Suprapubic skin (tissue), 4 donors: Measurements from ENCODE around the gene GLIS1. TPM values are rescaled to one million over a fixed set of nuclear protein-coding genes. Genes with fewer than 3 reads are reported as not detected.

Source experiments
- DNase-seq, 2 donors: peaks; one replicate each; pipeline ENCODE4 v3.0.0-alpha.2; 2019; ENCODE audit warnings: low spot score in 2 of 2
- H3K27ac ChIP-seq: fragments of 200-600 bp; sonication (generic); one replicate; pipeline ENCODE4 v1.5.1; 2019
- H3K27me3 ChIP-seq: fragments of 200-600 bp; sonication (generic); one replicate; pipeline ENCODE4 v1.5.1; 2019
- H3K36me3 ChIP-seq: fragments of 200-600 bp; sonication (generic); one replicate; pipeline ENCODE4 v1.5.1; 2019
- H3K4me1 ChIP-seq: fragments of 200-600 bp; sonication (generic); one replicate; pipeline ENCODE4 v1.5.1; 2019
- H3K4me3 ChIP-seq: fragments of 200-600 bp; sonication (generic); one replicate; pipeline ENCODE4 v1.5.1; 2019; ENCODE audit warnings: mild to moderate bottlenecking
- H3K9me3 ChIP-seq: fragments of 200-600 bp; sonication (generic); one replicate; pipeline ENCODE4 v1.5.1; 2019
- CTCF ChIP-seq, 2 donors: fragments of 200-600 bp in 1 of 2; fragments of 450-650 bp in 1 of 2; sonication (generic) in 1 of 2; IDR thresholded peaks; one replicate each; pipeline ENCODE4 v1.5.1; 2016 to 2019; ENCODE audit warnings: antibody characterized with exemption in 2 of 2, mild to moderate bottlenecking in 1 of 2, moderate library complexity in 1 of 2
- EP300 ChIP-seq: sonication (generic); formaldehyde crosslinking; IDR thresholded peaks from one replicate; pipeline ENCODE4 v1.6.1; 2017; ENCODE audit warnings: antibody characterized with exemption
- POLR2A ChIP-seq, 2 donors: fragments of 450-650 bp; IDR thresholded peaks; one replicate each; pipeline ENCODE4 v1.6.1; 2017; ENCODE audit warnings: antibody characterized with exemption in 2 of 2, mild to moderate bottlenecking in 2 of 2, moderate library complexity in 2 of 2
- POLR2AphosphoS5 ChIP-seq, 3 donors: sonication (generic); formaldehyde crosslinking; IDR thresholded peaks; one replicate each; pipeline ENCODE4 v1.6.1; 2017; ENCODE audit warnings: antibody characterized with exemption in 3 of 3
- WGBS: methylation state at CpG from one replicate; pipeline ENCODE4 v1.1.5; 2018; 5-methylcytosine and 5-hydroxymethylcytosine counted together
- total RNA-seq, 4 donors: library from RNA; depleted of rRNA; stranded (reverse); fragments of >200 nt; gene quantifications; one replicate each; pipeline ENCODE4 v1.1.0, GENCODE V29; 2016

GLIS1 gene
- total RNA-seq, 4 donors from 2014 or later: 0.34 to 1.5 (median 0.59) TPM

GRCh38 chr1:53655931-53656746, 82.8 kb downstream of the GLIS1 start:
- no peak overlapping the region for H3K4me3 ChIP-seq
- no peak for TF ChIP-seq EP300
- TF ChIP-seq CTCF (IDR thresholded peaks at IDR 0.05): no peak
- TF ChIP-seq POLR2A (IDR thresholded peaks at IDR 0.05): no peak
- TF ChIP-seq POLR2AphosphoS5 (IDR thresholded peaks at IDR 0.05): no peak
- H3K4me1 ChIP-seq: peaks cover 10% of the 10 kb centered on the region
- H3K27me3 ChIP-seq: no peaks in the 10 kb centered on the region
- H3K36me3 ChIP-seq: no peaks in the 10 kb centered on the region
- H3K27ac ChIP-seq: no peak overlapping the region
- no peaks in the 10 kb centered on the region for H3K9me3 ChIP-seq
- peak; percentile 41 to 44 for DNase-seq
- 37% methylated on average over 9 of the region's 10 CpGs for WGBS

- no peaks in the 10 kb centered on the region for H3K9me3 ChIP-seq
- TF ChIP-seq EP300 (no peak), POLR2AphosphoS5 (IDR thresholded peaks at IDR 0.05) (no peak)
- H3K4me1 ChIP-seq: peaks cover 10% of the 10 kb centered on the region
- H3K36me3 ChIP-seq: no peaks in the 10 kb centered on the region
- WGBS: 90% methylated on average over 27 of the region's 27 CpGs
- no peak overlapping the region for H3K27ac ChIP-seq
- DNase-seq: peak; percentile 38 to 55
- no peak overlapping the region for H3K4me3 ChIP-seq
- no peaks in the 10 kb centered on the region for H3K27me3 ChIP-seq
These were observed 84.5 kb downstream of the GLIS1 start for GRCh38 chr1:53654216-53655210.

- Histone ChIP-seq H3K4me1 (peaks cover 10% of the 10 kb centered on the region), H3K36me3 (no peaks in the 10 kb centered on the region), H3K27me3 (no peaks in the 10 kb centered on the region), H3K27ac (no peak overlapping the region), H3K9me3 (no peaks in the 10 kb centered on the region), H3K4me3 (no peak overlapping the region)
- TF ChIP-seq POLR2A (IDR thresholded peaks at IDR 0.05): no peak
- no peak for TF ChIP-seq EP300
- no peak for TF ChIP-seq CTCF (IDR thresholded peaks at IDR 0.05)
- TF ChIP-seq POLR2AphosphoS5 (IDR thresholded peaks at IDR 0.05): no peak
- WGBS: 87% methylated on average over 5 of the region's 5 CpGs
- DNase-seq: peak; percentile 39 to 44
These were observed 85.3 kb downstream of the GLIS1 start for GRCh38 chr1:53653631-53654030.

GRCh38 chr1:53653200-53653575, 85.8 kb downstream of the GLIS1 start:
- H3K27me3 ChIP-seq: no peaks in the 10 kb centered on the region
- TF ChIP-seq EP300: no peak
- no peak for TF ChIP-seq POLR2A (IDR thresholded peaks at IDR 0.05)
- TF ChIP-seq CTCF (IDR thresholded peaks at IDR 0.05): no peak
- TF ChIP-seq POLR2AphosphoS5 (IDR thresholded peaks at IDR 0.05): no peak
- H3K36me3 ChIP-seq: no peaks in the 10 kb centered on the region
- peaks cover 10% of the 10 kb centered on the region for H3K4me1 ChIP-seq
- DNase-seq: peak; percentile 38 to 50
- H3K27ac ChIP-seq: no peak overlapping the region
- WGBS: 90% methylated on average over 7 of the region's 7 CpGs
- H3K9me3 ChIP-seq: no peaks in the 10 kb centered on the region
- H3K4me3 ChIP-seq: no peak overlapping the region

- Histone ChIP-seq H3K27ac (no peak overlapping the region), H3K4me3 (no peak overlapping the region), H3K36me3 (no peaks in the 10 kb centered on the region), H3K9me3 (no peaks in the 10 kb centered on the region), H3K27me3 (no peaks in the 10 kb centered on the region), H3K4me1 (peaks cover 10% of the 10 kb centered on the region)
- WGBS: 90% methylated on average over 7 of the region's 7 CpGs
- TF ChIP-seq CTCF (IDR thresholded peaks at IDR 0.05): no peak
- TF ChIP-seq EP300: no peak
- TF ChIP-seq POLR2AphosphoS5 (IDR thresholded peaks at IDR 0.05): no peak
- no peak for TF ChIP-seq POLR2A (IDR thresholded peaks at IDR 0.05)
- DNase-seq: peak; percentile 19 to 57
These were observed 86.3 kb downstream of the GLIS1 start for GRCh38 chr1:53652441-53653199.
